ENCODE data around the gene NDUFS8.

Gene NDUFS8

DNA sequence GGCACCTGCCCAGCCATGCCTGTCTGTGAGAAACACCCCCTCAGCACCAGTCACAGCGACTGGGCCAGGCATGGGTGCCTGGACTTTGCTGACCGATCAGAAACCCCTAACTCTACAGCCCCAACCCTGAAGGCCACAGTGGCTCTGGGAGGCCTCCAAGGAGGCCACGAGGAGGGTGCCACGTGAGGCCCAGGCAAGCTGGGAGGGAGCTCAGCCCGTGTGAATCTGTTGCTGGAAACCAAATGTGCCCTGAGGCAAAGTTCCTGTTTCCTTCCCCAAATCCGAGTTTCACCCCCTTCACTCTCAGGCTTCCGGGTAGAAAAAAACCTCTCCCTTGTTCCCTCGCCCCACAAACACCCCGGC is 27.9 kb upstream of the NDUFS8 start:
- DNase-seq (ENCODE audit: low read depth) = no peak
- TF ChIP-seq, protein P1, sequence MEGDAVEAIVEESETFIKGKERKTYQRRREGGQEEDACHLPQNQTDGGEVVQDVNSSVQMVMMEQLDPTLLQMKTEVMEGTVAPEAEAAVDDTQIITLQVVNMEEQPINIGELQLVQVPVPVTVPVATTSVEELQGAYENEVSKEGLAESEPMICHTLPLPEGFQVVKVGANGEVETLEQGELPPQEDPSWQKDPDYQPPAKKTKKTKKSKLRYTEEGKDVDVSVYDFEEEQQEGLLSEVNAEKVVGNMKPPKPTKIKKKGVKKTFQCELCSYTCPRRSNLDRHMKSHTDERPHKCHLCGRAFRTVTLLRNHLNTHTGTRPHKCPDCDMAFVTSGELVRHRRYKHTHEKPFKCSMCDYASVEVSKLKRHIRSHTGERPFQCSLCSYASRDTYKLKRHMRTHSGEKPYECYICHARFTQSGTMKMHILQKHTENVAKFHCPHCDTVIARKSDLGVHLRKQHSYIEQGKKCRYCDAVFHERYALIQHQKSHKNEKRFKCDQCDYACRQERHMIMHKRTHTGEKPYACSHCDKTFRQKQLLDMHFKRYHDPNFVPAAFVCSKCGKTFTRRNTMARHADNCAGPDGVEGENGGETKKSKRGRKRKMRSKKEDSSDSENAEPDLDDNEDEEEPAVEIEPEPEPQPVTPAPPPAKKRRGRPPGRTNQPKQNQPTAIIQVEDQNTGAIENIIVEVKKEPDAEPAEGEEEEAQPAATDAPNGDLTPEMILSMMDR (conservative IDR thresholded peaks at IDR 0.05; ENCODE audit: low read depth, low read length) = no peak
- no peak overlapping the region for H3K4me3 ChIP-seq (ENCODE audit: low read depth, low read length)

DNA sequence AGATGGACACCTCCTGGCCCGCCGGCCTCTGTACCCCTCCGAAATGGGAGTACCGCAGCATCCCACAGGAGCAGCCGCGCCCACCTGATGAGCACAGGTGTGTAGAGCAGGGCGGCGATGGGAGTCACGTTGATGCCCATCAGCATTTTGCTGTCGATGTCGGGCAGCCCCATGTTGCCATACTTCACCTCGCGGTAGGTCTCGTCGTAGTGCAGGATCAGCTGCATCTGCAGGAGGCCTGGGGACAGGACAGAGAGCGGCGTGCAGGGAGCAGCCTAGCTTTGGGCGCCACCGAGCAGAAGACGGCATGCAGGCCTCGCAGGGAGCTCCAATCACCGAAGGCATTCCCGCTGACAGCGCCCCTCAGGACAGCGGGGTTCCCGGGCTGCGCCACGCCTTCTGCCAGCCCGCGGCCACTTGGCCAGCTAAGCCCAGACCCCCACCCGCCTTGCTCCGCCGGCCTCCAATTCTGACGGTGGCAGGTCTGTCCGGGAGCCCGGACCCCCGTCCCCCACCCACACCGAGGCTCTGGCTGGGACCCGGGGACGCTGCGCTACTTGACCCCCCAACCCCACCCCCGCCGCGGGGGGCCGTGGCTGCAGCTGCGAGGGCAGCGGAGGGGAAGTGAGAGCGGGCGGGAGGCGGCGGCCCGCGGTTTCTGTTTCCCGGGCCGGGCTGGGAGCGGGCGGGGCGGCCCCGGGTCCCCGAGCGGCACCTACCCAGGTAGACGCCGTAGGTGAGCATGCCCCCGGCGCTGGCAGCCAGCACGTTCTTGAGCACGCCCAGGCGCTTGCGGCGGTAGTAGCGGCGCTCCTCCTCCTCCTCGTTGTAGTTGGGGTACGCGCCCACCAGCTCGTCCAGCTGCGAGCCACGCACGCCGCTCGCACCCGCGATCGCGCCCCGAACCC is 27.3 kb upstream of the NDUFS8 start:
- no peak for DNase-seq (ENCODE audit: low read depth)
- H3K4me3 ChIP-seq (ENCODE audit: low read depth, low read length) = peak overlapping the region; percentile 70
- TF ChIP-seq, protein P1 (conservative IDR thresholded peaks at IDR 0.05; ENCODE audit: low read depth, low read length) = no peak

DNA sequence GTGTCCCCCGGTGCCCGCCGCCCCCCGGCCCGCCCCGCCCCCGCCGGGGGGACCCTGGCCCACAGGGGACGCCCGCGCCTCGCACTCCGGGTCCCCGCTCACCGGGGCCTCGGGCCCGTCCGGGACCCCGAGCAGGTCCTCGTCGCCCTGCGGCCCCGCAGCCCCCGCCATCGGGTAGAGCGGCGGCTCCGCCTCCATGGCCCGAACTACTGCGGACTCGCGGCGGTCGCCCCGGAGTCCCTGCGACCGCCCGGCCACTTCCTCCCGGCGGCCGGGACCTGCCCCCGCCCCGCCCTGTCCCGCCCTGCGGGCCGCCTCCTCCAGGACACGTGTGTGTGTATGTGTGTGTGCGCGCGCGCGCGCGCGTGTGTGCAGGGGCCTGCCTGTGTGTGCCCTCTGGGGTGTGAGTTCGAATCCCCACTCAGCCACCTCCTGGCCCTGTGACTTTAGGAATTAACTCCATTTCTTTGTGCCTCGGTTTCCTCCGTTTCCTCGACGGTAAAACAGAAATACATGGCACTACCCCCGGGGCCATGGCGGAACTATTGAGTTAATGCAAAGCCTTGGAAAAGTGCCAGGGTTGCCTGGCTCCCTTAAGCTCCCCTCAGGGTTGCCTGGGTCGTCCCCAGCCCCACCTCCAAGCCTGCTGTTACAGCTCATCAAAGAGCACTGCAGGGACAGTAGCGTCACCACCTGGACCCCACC is 26.5 kb upstream of the NDUFS8 start, which contains the start of gene UNC93B1:
TSS of gene UNC93B1 (minus strand) at position 252 of the 705 bp plus-strand sequence. CDS start at position 198, 54 bp downstream.
- peak; percentile 75 for DNase-seq (ENCODE audit: low read depth)
- H3K4me3 ChIP-seq (ENCODE audit: low read depth, low read length) = peak within 1 kb of the TSS; percentile 70

DNA sequence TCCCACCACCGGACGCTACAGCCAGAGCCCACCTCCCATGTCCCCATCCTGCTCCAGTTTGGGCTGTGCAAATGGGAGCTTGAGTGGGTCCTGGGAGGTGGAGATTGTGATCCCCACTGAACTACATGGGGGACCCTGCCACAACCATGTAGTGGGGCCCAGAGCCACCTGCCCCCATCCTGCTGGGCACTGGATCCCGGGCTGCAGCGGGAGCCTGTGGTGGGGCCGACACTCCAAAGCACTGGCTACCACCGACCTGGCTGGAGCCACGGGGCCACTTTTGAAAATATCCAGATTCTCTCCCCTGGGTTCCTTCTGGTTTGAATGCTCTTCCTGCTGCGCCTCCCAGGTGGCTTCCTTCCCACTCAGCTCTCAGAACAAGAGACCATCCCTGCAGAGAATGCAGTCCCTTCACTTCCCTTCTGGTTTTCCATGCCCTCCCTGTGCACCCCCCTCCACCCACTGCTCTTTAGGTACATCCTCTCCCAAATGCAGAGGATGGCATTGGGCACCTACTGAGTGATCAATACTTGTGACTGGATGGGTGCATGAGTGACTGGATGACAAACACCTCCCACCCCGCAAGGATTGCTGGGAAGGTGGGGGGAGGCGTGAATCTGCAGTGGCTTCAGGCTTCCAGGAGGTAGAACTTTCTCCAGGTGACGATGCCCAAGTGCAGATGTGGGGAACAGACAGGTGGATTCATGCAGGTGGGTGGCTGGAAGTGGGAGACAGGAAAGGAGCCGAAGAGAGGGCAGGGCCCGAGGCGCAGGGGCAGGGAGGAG is 25.7 kb upstream of the NDUFS8 start:
- H3K4me3 ChIP-seq (ENCODE audit: low read depth, low read length) = peak overlapping the region; percentile 70
- no peak for DNase-seq (ENCODE audit: low read depth)
- TF ChIP-seq, protein P1 (conservative IDR thresholded peaks at IDR 0.05; ENCODE audit: low read depth, low read length) = no peak

More for the DNA sequence above, 26.5 kb upstream of the NDUFS8 start, which contains the start of gene UNC93B1:
- TF ChIP-seq, protein P1 (conservative IDR thresholded peaks at IDR 0.05; ENCODE audit: low read depth, low read length) = no peak

DNA sequence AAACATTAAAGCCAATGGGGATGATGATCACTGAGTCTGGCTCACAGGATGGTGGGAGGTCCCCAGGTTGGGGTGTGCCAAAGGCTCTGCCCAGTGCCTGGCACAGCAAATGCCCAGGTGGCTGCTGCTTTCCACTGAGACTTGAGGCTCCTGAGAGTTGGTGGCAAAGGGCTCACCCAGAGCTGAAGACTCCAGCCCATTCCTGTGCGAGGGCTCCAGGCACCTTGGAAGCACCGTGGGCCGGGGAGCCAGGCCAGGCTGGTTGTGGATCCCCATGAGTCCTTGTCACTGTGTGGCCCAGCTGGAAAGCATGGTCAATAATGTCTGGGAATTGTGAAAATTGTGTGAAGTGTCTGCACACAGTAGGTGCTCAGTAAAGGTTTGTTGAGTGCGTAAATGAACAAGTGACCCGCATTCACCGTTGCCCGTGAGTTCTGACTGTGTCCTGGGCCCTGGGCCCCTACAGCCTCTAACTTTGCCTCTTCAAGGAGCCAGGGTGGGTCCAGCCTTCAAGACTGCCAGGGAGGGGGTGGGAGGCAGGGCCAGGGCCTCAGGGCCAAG is 23.8 kb upstream of the NDUFS8 start:
- TF ChIP-seq, protein P1 (conservative IDR thresholded peaks at IDR 0.05; ENCODE audit: low read depth, low read length) = no peak
- no peak overlapping the region for H3K4me3 ChIP-seq (ENCODE audit: low read depth, low read length)

More for the DNA sequence above, 23.8 kb upstream of the NDUFS8 start:
- DNase-seq (ENCODE audit: low read depth) = no peak
